GM23338 (cell line): Measurements from ENCODE around the gene PDZK1IP1. TPM values are rescaled to one million over a fixed set of nuclear protein-coding genes. Genes with fewer than 3 reads are reported as not detected.

Experiments
- ATAC-seq: fragments of 200-7000 bp; cut with Tn5 transposase; 3 replicates; pipeline ENCODE4 v1.9.1; 2020
- DNase-seq: peaks from one replicate; pipeline ENCODE4 v3.0.0-alpha.2; 2015; ENCODE audit warnings: low spot score
- H2AFZ ChIP-seq: fragments of 200-600 bp; sonication (generic); 2 replicates; pipeline ENCODE4 v1.8.0; 2016; ENCODE audit warnings: antibody characterized with exemption, mild to moderate bottlenecking, moderate library complexity
- H3F3A ChIP-seq: fragments of 200-600 bp; sonication (generic); replicated peaks from 2 replicates; pipeline ENCODE4 v1.8.0; 2017; ENCODE audit warnings: antibody characterized with exemption, mixed run types, low read depth
- H3K27ac ChIP-seq: fragments of 200-600 bp; sonication (generic); 2 replicates; pipeline ENCODE4 v1.6.1; 2016; ENCODE audit warnings: low read depth
- H3K27me3 ChIP-seq: fragments of 200-600 bp; sonication (generic); 2 replicates; pipeline ENCODE4 v1.8.0; 2016; ENCODE audit warnings: mild to moderate bottlenecking, mixed run types, moderate library complexity; ENCODE audit not compliant: insufficient read depth
- H3K36me3 ChIP-seq: fragments of 200-600 bp; sonication (generic); 2 replicates; pipeline ENCODE4 v1.8.0; 2016; ENCODE audit warnings: mild to moderate bottlenecking; ENCODE audit not compliant: insufficient read depth
- H3K4me1 ChIP-seq: fragments of 200-600 bp; sonication (generic); 2 replicates; pipeline ENCODE4 v1.8.0; 2016; ENCODE audit warnings: mild to moderate bottlenecking, moderate library complexity; ENCODE audit not compliant: insufficient read depth
- H3K4me2 ChIP-seq: fragments of 200-600 bp; sonication (generic); 2 replicates; pipeline ENCODE4 v1.7.1; 2017; ENCODE audit warnings: mixed run types
- H3K4me3 ChIP-seq: fragments of 200-600 bp; sonication (generic); 2 replicates; pipeline ENCODE4 v1.6.1; 2016; ENCODE audit warnings: mixed run types
- H3K79me2 ChIP-seq: fragments of 200-600 bp; sonication (generic); replicated peaks from 2 replicates; pipeline ENCODE4 v1.8.0; 2017; ENCODE audit warnings: mild to moderate bottlenecking; ENCODE audit not compliant: insufficient read depth
- H3K9me2 ChIP-seq: fragments of 200-600 bp; sonication (generic); 2 replicates; pipeline ENCODE4 v1.8.0; 2017; ENCODE audit not compliant: insufficient read depth
- H4K20me1 ChIP-seq: fragments of 200-600 bp; sonication (generic); replicated peaks from 2 replicates; pipeline ENCODE4 v1.8.0; 2017; ENCODE audit warnings: mild to moderate bottlenecking; ENCODE audit not compliant: insufficient read depth
- H3K27ac Mint-ChIP-seq: 2 replicates; pipeline ENCODE4 v1.8.0; 2020; ENCODE audit warnings: inconsistent platforms, mild to moderate bottlenecking, moderate library complexity, mixed read lengths
- H3K27me3 Mint-ChIP-seq: 3 replicates; pipeline ENCODE4 v1.8.0; 2022; ENCODE audit warnings: low read depth, mild to moderate bottlenecking, moderate library complexity, mixed read lengths, inconsistent platforms; ENCODE audit not compliant: insufficient read depth, poor library complexity
- H3K36me3 Mint-ChIP-seq: 3 replicates; pipeline ENCODE4 v1.8.0; 2021; ENCODE audit warnings: low read depth, mild to moderate bottlenecking, inconsistent platforms, moderate library complexity, mixed read lengths
- H3K4me1 Mint-ChIP-seq: 3 replicates; pipeline ENCODE4 v1.8.0; 2020; ENCODE audit warnings: mild to moderate bottlenecking, inconsistent platforms, mixed read lengths
- H3K4me3 Mint-ChIP-seq: 3 replicates; pipeline ENCODE4 v1.8.0; 2021; ENCODE audit warnings: moderate library complexity, mild to moderate bottlenecking, inconsistent platforms, mixed read lengths
- H3K9me3 Mint-ChIP-seq: 3 replicates; pipeline ENCODE4 v1.8.0; 2020; ENCODE audit warnings: moderate library complexity, mild to moderate bottlenecking, inconsistent platforms, mixed read lengths
- CTCF ChIP-seq, 2 experiments: fragments of 200-600 bp in 1 of 2; sonication (generic) in 1 of 2; conservative IDR thresholded peaks; 2 replicates each; pipeline versions ENCODE4 v1.5.1 to v1.6.1; 2016 to 2017; ENCODE audit warnings: antibody characterized with exemption in 2 of 2, low read depth in 2 of 2, mild to moderate bottlenecking in 2 of 2, moderate library complexity in 1 of 2
- EZH2 ChIP-seq: fragments of 200-600 bp; sonication (generic); IDR thresholded peaks from one replicate; pipeline ENCODE4 v1.8.0; 2017; ENCODE audit warnings: antibody characterized with exemption, mild to moderate bottlenecking, low read depth; ENCODE audit not compliant: unreplicated experiment
- EZH2phosphoT487 ChIP-seq: fragments of 200-600 bp; sonication (generic); IDR thresholded peaks from one replicate; pipeline ENCODE4 v1.8.1; 2018; ENCODE audit warnings: antibody characterized with exemption; ENCODE audit not compliant: unreplicated experiment
- NANOG ChIP-seq: IDR thresholded peaks from 2 replicates; pipeline ENCODE4 v1.6.1; 2016; ENCODE audit warnings: antibody characterized with exemption, borderline replicate concordance
- POLR2AphosphoS5 ChIP-seq: IDR thresholded peaks from 2 replicates; pipeline ENCODE4 v1.6.1; 2016; ENCODE audit warnings: antibody characterized with exemption, low read depth
- ZNF114 ChIP-seq: fragments of 250-450 bp; sonication (Bioruptor Pico); IDR thresholded peaks from 2 replicates; pipeline ENCODE4 v1.5.0; 2020; ENCODE audit warnings: mild to moderate bottlenecking, moderate library complexity
- polyA plus RNA-seq: library from polyadenylated mRNA; unstranded; fragments of >200 nt; fragmentation: Nextera tagmentation; extraction: Ambion mirVana; gene quantifications from 2 replicates; pipeline ENCODE4 v1.2.1, GENCODE V29; 2016
- total RNA-seq: library from RNA; depleted of rRNA; stranded (reverse); fragments of >200 nt; shearing (Covaris generic); gene quantifications from 2 replicates; pipeline ENCODE4 v1.2.3, GENCODE V29; 2014

The PDZK1IP1 gene
- total and polyA plus RNA-seq, 2 experiments from 2014 or later, result not detected

GRCh38 chr1:47231301-47232186, 41.7 kb upstream of the PDZK1IP1 start:
- peak overlapping the region; percentile 71 for H3K4me3 Mint-ChIP-seq
- H3K27me3 ChIP-seq, result peaks cover 100% of the 10 kb centered on the region
- peaks cover 24% of the 10 kb centered on the region for H3F3A ChIP-seq
- H3K9me3 Mint-ChIP-seq, result no peaks in the 10 kb centered on the region
- peaks cover 67% of the 10 kb centered on the region for H3K4me1 ChIP-seq
- ATAC-seq (peak; percentile 23), DNase-seq (peak; percentile 46)
- peaks cover 26% of the 10 kb centered on the region; the same call in 1 of the 2 replicates for H4K20me1 ChIP-seq
- no peaks in the 10 kb centered on the region for H3K36me3 Mint-ChIP-seq
- H3K4me3 ChIP-seq, result peak overlapping the region; percentile 53
- no peaks in the 10 kb centered on the region for H3K9me2 ChIP-seq
- no peak overlapping the region for H3K27ac ChIP-seq
- peaks cover 98% of the 10 kb centered on the region for H3K27me3 Mint-ChIP-seq
- peak; percentile 100 for TF ChIP-seq EZH2
- TF ChIP-seq ZNF114 (CRISPR knock-in tag), result no peak
- peak; percentile 96 for TF ChIP-seq EZH2phosphoT487
- H3K27ac Mint-ChIP-seq, result no peak overlapping the region
- no peaks in the 10 kb centered on the region for H3K79me2 ChIP-seq
- peak overlapping the region; percentile 76 for H3K4me2 ChIP-seq
- H3K4me1 Mint-ChIP-seq, result peaks cover 58% of the 10 kb centered on the region
- no peaks in the 10 kb centered on the region for H3K36me3 ChIP-seq
- H2AFZ ChIP-seq, result peak overlapping the region; percentile 74

GRCh38 chr1:47230692-47231300, 41.0 kb upstream of the PDZK1IP1 start:
- Histone ChIP-seq H3K9me2 (no peaks in the 10 kb centered on the region), H3F3A (peaks cover 24% of the 10 kb centered on the region), H4K20me1 (peaks cover 25% of the 10 kb centered on the region; the same call in 1 of the 2 replicates), H3K4me2 (peak overlapping the region; percentile 76), H3K27me3 (peaks cover 100% of the 10 kb centered on the region), H3K79me2 (no peaks in the 10 kb centered on the region), H2AFZ (no peak overlapping the region), H3K27ac (no peak overlapping the region), H3K4me3 (peak overlapping the region; percentile 53), H3K4me1 (peaks cover 74% of the 10 kb centered on the region), H3K36me3 (no peaks in the 10 kb centered on the region)
- Mint-ChIP-seq H3K36me3 (no peaks in the 10 kb centered on the region), H3K27ac (no peak overlapping the region), H3K9me3 (0 out of 3 replicates have a peak, but pooled peaks cover 3% of the 10 kb centered on the region), H3K27me3 (peaks cover 98% of the 10 kb centered on the region), H3K4me1 (peaks cover 65% of the 10 kb centered on the region), H3K4me3 (peak overlapping the region; percentile 71)
- DNase-seq, result peak; percentile 73
- peak; percentile 45 for ATAC-seq
- TF ChIP-seq NANOG (peak; percentile 79), POLR2AphosphoS5 (no peak), EZH2 (peak; percentile 97), EZH2phosphoT487 (peak; percentile 86)

DNA sequence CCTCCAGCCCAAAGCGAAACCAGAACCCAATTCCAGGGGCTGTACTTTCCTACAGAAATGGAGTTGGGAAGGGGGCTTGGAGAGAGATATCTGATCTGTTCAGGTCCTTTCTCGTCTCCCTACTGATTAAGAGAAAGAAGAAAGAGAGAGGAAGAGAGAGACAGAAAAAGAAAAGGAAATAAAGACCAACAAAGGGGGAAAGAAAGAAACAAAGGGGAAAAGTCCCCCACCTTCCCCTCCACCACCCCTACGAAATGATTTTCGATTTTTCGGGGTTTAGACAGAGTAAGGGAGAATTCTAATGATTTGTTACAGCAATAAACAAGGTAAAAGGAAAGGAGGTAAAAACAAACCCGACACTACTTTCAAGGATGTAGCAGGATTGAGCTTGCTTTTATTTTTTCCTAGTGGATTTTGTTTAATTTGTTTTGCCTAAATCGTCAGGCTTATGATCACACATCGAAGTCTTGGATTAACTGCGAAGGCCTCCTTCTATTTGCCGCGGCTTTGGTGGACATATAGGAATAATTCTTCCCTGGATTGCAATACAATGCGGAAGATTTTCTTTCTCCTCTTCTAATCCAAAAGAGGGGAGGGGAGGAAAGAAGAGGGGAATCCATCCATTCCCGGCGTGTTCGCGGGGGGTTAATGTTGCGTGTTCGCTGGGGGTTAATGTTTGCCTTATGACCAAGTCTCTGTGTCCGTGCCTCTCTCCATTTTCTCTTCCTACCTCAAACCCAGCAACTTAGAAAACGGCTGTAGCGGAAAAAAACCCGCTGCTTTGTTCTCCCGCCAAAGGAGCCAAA, 40.3 kb upstream of the PDZK1IP1 start:
- no peak overlapping the region for H3K27ac Mint-ChIP-seq
- Histone ChIP-seq H3K4me2 (peak overlapping the region; percentile 76), H3K36me3 (no peaks in the 10 kb centered on the region), H3K27ac (no peak overlapping the region), H3K4me1 (peaks cover 67% of the 10 kb centered on the region), H3K4me3 (peak overlapping the region; percentile 55), H3K27me3 (peaks cover 100% of the 10 kb centered on the region), H3K79me2 (no peaks in the 10 kb centered on the region), H2AFZ (no peak overlapping the region), H4K20me1 (peaks cover 23% of the 10 kb centered on the region; the same call in 1 of the 2 replicates), H3K9me2 (no peaks in the 10 kb centered on the region), H3F3A (peaks cover 24% of the 10 kb centered on the region)
- no peak for ATAC-seq
- peak; percentile 11 for DNase-seq
- peaks cover 61% of the 10 kb centered on the region for H3K4me1 Mint-ChIP-seq
- peaks cover 94% of the 10 kb centered on the region for H3K27me3 Mint-ChIP-seq
- no peaks in the 10 kb centered on the region for H3K36me3 Mint-ChIP-seq
- TF ChIP-seq CTCF (conservative IDR thresholded peaks at IDR 0.05; ENCODE audit: low read depth in 2 of 2) (no peak), EZH2 (peak; percentile 77)
- H3K9me3 Mint-ChIP-seq, result 0 out of 3 replicates have a peak, but pooled peaks cover 3% of the 10 kb centered on the region
- peak overlapping the region; percentile 71 for H3K4me3 Mint-ChIP-seq
